ENCODE data around the gene SLC43A3. TPM values are rescaled to one million over a fixed set of nuclear protein-coding genes. Genes with fewer than 3 reads are reported as not detected.

The SLC43A3 gene
- total RNA-seq, 1 experiment from 2014 or later: 21.4 TPM

- Histone ChIP-seq H3K14ac (ENCODE audit: insufficient read depth, low read length) (no peak overlapping the region), H2BK15ac (ENCODE audit: low read depth, low read length) (no peak overlapping the region), H3K4me1 (ENCODE audit: insufficient read depth, low read length) (no peaks in the 10 kb centered on the region; the same call in 1 of the 2 replicates), H3K4me2 (ENCODE audit: insufficient read depth, insufficient read length, low read length) (no peak overlapping the region), H3K27me3 (ENCODE audit: insufficient read depth, low read length) (no peaks in the 10 kb centered on the region), H3K79me2 (ENCODE audit: insufficient read depth, low read length) (no peaks in the 10 kb centered on the region), H2AFZ (ENCODE audit: low read length) (no peak overlapping the region), H3K4ac (ENCODE audit: low read depth, low read length) (no peak overlapping the region), H3K23ac (ENCODE audit: insufficient read length, low read depth, low read length) (no peak overlapping the region), H3K9ac (ENCODE audit: extremely low read depth, insufficient read length, low read length) (no peak overlapping the region), H3K56ac (ENCODE audit: insufficient read length, low read depth, low read length) (no peak overlapping the region), H2BK120ac (ENCODE audit: low read depth, low read length, poor library complexity, severe bottlenecking) (no peak overlapping the region), H4K91ac (ENCODE audit: insufficient read length, low read depth, low read length) (no peak overlapping the region), H3T11ph (ENCODE audit: low read length) (no peak overlapping the region), H4K5ac (ENCODE audit: insufficient read length, low read depth, low read length) (no peak overlapping the region), H2BK20ac (ENCODE audit: low read depth, low read length, poor library complexity, severe bottlenecking) (no peak overlapping the region), H2BK12ac (ENCODE audit: insufficient read length, low read depth, low read length) (no peak overlapping the region), H3K79me1 (ENCODE audit: insufficient read depth, low read depth, low read length, poor library complexity, severe bottlenecking) (no peaks in the 10 kb centered on the region), H3K23me2 (ENCODE audit: insufficient read length, low read depth, low read length, poor library complexity, severe bottlenecking) (no peaks in the 10 kb centered on the region), H3K18ac (ENCODE audit: insufficient read length, low read depth, low read length) (no peak overlapping the region), H4K8ac (replicated peaks; ENCODE audit: insufficient read length, low read depth, low read length) (no peak overlapping the region), H2AK5ac (ENCODE audit: insufficient read length, low read length) (no peak overlapping the region), H2BK5ac (ENCODE audit: insufficient read length, low read length) (no peak overlapping the region), H3K27ac (ENCODE audit: insufficient read length, low read depth, low read length) (no peak overlapping the region), H3K9me3 (ENCODE audit: control insufficient read depth, low read depth, low read length) (no peaks in the 10 kb centered on the region), H4K20me1 (ENCODE audit: control insufficient read depth, insufficient read depth, insufficient read length) (no peaks in the 10 kb centered on the region)
- no peak overlapping the region for H3K4me3 Mint-ChIP-seq
- WGBS (ENCODE audit: extremely low coverage, insufficient read length, low lambda C conversion rate): no CpG with 5 or more reads among the region's 3 CpGs
- TF ChIP-seq, protein P1, sequence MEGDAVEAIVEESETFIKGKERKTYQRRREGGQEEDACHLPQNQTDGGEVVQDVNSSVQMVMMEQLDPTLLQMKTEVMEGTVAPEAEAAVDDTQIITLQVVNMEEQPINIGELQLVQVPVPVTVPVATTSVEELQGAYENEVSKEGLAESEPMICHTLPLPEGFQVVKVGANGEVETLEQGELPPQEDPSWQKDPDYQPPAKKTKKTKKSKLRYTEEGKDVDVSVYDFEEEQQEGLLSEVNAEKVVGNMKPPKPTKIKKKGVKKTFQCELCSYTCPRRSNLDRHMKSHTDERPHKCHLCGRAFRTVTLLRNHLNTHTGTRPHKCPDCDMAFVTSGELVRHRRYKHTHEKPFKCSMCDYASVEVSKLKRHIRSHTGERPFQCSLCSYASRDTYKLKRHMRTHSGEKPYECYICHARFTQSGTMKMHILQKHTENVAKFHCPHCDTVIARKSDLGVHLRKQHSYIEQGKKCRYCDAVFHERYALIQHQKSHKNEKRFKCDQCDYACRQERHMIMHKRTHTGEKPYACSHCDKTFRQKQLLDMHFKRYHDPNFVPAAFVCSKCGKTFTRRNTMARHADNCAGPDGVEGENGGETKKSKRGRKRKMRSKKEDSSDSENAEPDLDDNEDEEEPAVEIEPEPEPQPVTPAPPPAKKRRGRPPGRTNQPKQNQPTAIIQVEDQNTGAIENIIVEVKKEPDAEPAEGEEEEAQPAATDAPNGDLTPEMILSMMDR (conservative IDR thresholded peaks at IDR 0.05): no peak
- DNase-seq: no peak
- peaks cover 30 to 56% (median 47%) of the 10 kb centered on the region in 3 experiments for H3K36me3 Mint-ChIP-seq (ENCODE audit: insufficient read depth in 1 of 3, low read depth in 3 of 3)
- no peaks in the 10 kb centered on the region for H3K27me3 Mint-ChIP-seq (ENCODE audit: low read depth)
- peaks cover 8 to 16% of the 10 kb centered on the region in 2 experiments for H3K4me1 Mint-ChIP-seq
- H3K9me3 Mint-ChIP-seq: no peaks in the 10 kb centered on the region
- peak overlapping the region in 2 of 3 experiments; percentile 25 to 57; a peak in 2 of 7 replicates for H3K27ac Mint-ChIP-seq
Observed at GRCh38 chr11:57416436-57416835, 10.5 kb downstream of the SLC43A3 start.

Measured in H9 (cell line).